ENCODE data around the gene FBLL1. TPM values are rescaled to one million over a fixed set of nuclear protein-coding genes. Genes with fewer than 3 reads are reported as not detected.

The FBLL1 gene
- total and polyA plus RNA-seq, 2 of the 8 experiments (the other 6 are each of a cell fraction or from before 2014, with no cell fraction given) = 8.3 to 30.9 TPM

DNA sequence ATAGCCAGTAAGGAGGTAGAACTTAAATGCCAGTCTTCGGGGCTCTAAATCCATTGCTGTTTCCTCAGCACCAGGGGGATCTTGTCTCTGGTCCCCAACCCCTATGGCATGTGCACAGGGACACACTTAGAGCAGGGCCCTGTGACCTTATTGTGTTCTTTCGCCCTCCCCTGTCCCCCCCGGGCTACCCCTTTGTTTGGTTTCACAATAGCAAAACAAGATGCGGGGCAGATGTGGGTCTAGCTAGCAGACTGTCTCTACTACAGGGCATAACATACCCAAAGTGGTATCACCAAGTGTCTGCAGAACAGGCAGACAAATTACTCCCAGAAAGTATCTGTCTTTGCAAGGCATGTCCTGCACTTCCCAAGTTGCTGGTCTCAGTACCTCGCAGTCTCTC, 2.1 kb downstream of the FBLL1 start:
- no peak overlapping the region for H2BK15ac ChIP-seq (ENCODE audit: low read length)
- no peak overlapping the region for H2BK12ac ChIP-seq (ENCODE audit: low read depth, low read length)
- no peak overlapping the region for H3K14ac ChIP-seq (ENCODE audit: insufficient read length)
- H3K79me2 ChIP-seq (ENCODE audit: control insufficient read depth in 1 of 2, insufficient read depth in 2 of 2, low read length in 2 of 2) = no peaks in the 10 kb centered on the region
- no peak overlapping the region for H2AFZ ChIP-seq (ENCODE audit: low read length)
- no peak overlapping the region for H3K27ac ChIP-seq (ENCODE audit: low read depth, low read length)
- H3K79me1 ChIP-seq (ENCODE audit: low read depth, low read length) = no peaks in the 10 kb centered on the region
- peaks cover 0 to 11% (median 10%) of the 10 kb centered on the region in 4 experiments; a peak in 6 of 7 replicates for H3K4me1 ChIP-seq (replicated peaks in 1 of 4; ENCODE audit: control insufficient read depth in 3 of 4, insufficient read depth in 4 of 4, low read length in 3 of 4)
- H3K23me2 ChIP-seq (ENCODE audit: low read depth, low read length) = peaks cover 7% of the 10 kb centered on the region
- H2AK5ac ChIP-seq (ENCODE audit: low read depth, low read length) = no peak overlapping the region
- TF ChIP-seq EGR1 (IDR thresholded peaks at IDR 0.05; ENCODE audit: borderline replicate concordance, low read depth, low read length) (no peak), SRF (IDR thresholded peaks at IDR 0.05; ENCODE audit: low read depth, low read length) (no peak)
- ChIA-PET CTCF (ENCODE audit: partially characterized antibody) (interaction anchor here (1.4 kb wide), 1 partner anchor 261 kb away, joined by 4 read pairs; no protein-coding TSS in a partner anchor), POLR2A (ENCODE audit: partially characterized antibody) (interaction anchor here (3.5 kb wide), 1 partner anchor 15 kb away, joined by 19 read pairs; no protein-coding TSS in a partner anchor)
- H3K23ac ChIP-seq (ENCODE audit: insufficient read length) = no peak overlapping the region
- H3K27me3 ChIP-seq (replicated peaks in 1 of 4; ENCODE audit: control insufficient read depth in 3 of 4, extremely low read depth in 1 of 4, insufficient read depth in 3 of 4, low read length in 3 of 4) = peaks cover 4 to 12% (median 11%) of the 10 kb centered on the region in 4 experiments
- FAIRE-seq (no peak), DNase-seq (ENCODE audit: low read depth in 1 of 2, low spot score in 2 of 2) (no peak)
- H3K4me3 ChIP-seq (ENCODE audit: extremely low read depth in 1 of 4, insufficient read depth in 2 of 4, low read depth in 3 of 4, low read length in 4 of 4) = no peak overlapping the region
- H3K4me2 ChIP-seq (ENCODE audit: insufficient read depth in 1 of 2, low read depth in 2 of 2, low read length in 2 of 2) = no peak overlapping the region
- peaks cover 0 to 3% (median 0%) of the 10 kb centered on the region in 4 experiments; a peak in 1 of 8 replicates for H3K36me3 ChIP-seq (ENCODE audit: control insufficient read depth in 2 of 4, insufficient read depth in 4 of 4, low read length in 3 of 4)
- H4K91ac ChIP-seq (replicated peaks; ENCODE audit: insufficient read length, low read length) = no peak overlapping the region
- no peak overlapping the region for H3K56ac ChIP-seq (replicated peaks; ENCODE audit: insufficient read length, low read depth, low read length)
- H3K9me3 ChIP-seq (ENCODE audit: insufficient read depth in 2 of 2, low read depth in 1 of 2, low read length in 1 of 2) = peaks cover 0 to 5% of the 10 kb centered on the region in 2 experiments; a peak in 1 of 4 replicates
- H4K20me1 ChIP-seq (replicated peaks in 1 of 2; ENCODE audit: control insufficient read depth in 1 of 2, insufficient read depth in 2 of 2, low read length in 2 of 2) = peaks cover 0 to 3% of the 10 kb centered on the region in 2 experiments
- H3K18ac ChIP-seq (ENCODE audit: extremely low read depth, low read length) = no peak overlapping the region
- H3K9ac ChIP-seq (replicated peaks in 1 of 4; ENCODE audit: extremely low read depth in 1 of 4, low read depth in 3 of 4, low read length in 3 of 4) = no peak overlapping the region
- no peak overlapping the region for H3K4ac ChIP-seq (replicated peaks; ENCODE audit: insufficient read length, low read depth, low read length)
- H2BK5ac ChIP-seq (ENCODE audit: low read depth, low read length) = no peak overlapping the region
- H4K8ac ChIP-seq (ENCODE audit: extremely low read depth, insufficient read depth, low read length) = no peak overlapping the region
- H2BK120ac ChIP-seq (replicated peaks; ENCODE audit: low read depth, low read length) = no peak overlapping the region
- WGBS, 2 experiments (ENCODE audit: extremely low coverage in 1 of 2, insufficient coverage in 1 of 2, insufficient read length in 1 of 2, insufficient replicate concordance in 2 of 2, low coverage in 1 of 2, low lambda C conversion rate in 2 of 2, missing lambda C conversion rate in 1 of 2) = 72% methylated on average over 5 of the region's 5 CpGs; no CpG with 5 or more reads in 1 of the 2 experiments
- H2BK20ac ChIP-seq (ENCODE audit: low read length) = no peak overlapping the region
- H4K5ac ChIP-seq (ENCODE audit: insufficient read length, low read depth, low read length) = no peak overlapping the region
